K562 (cell line): ENCODE results near the gene SHANK2. TPM values are rescaled to one million over a fixed set of nuclear protein-coding genes. Genes with fewer than 3 reads are reported as not detected.

Experiments used
- ATAC-seq: fragments of 200-7000 bp; cut with Tn5 transposase; 3 replicates; pipeline ENCODE4 v1.9.1; 2020; ENCODE audit warnings: moderate library complexity
- BruUV-seq: library from RNA; stranded (reverse); fragments of 400-500 nt; replicated peaks from 2 replicates; lab custom pipeline; 2021; lab: Mats Ljungman, UMichigan
- CTCF ChIA-PET: fragments of 300-600 bp; formaldehyde crosslinking; extraction: SDS; loops from one replicate; lab custom pipeline; 2021; ENCODE audit warnings: low intra/inter-chr PET ratio; lab: Yijun Ruan, JAX
- POLR2A ChIA-PET: fragments of 300-600, 350-650 bp; sonication (Branson Sonifier 250); formaldehyde crosslinking; extraction: SDS; loops from one replicate; lab custom pipeline; 2021; ENCODE audit warnings: antibody characterized with exemption, inconsistent platforms; lab: Yijun Ruan, JAX
- DNase-seq, 4 experiments: peaks; one replicate each; pipeline versions ENCODE4 v3.0.0 to v3.0.0-alpha.2; 2011 to 2018; ENCODE audit warnings: low spot score in 3 of 4, mixed read lengths in 3 of 4; ENCODE audit errors: extremely low read depth in 1 of 4
- FAIRE-seq: peaks from 2 replicates; lab custom pipeline; 2011; peaks lifted over from hg19 to GRCh38; lab: Jason Lieb, UNC
- H2AFZ ChIP-seq: 2 replicates; pipeline ENCODE4 v1.6.0; 2011; ENCODE audit warnings: low read depth, low read length, control low read depth, inconsistent platforms
- H3K27ac ChIP-seq: fragments of 200-600 bp; 3 replicates; pipeline ENCODE4 v1.8.0; 2011; ENCODE audit warnings: low read depth, mild to moderate bottlenecking, control low read depth, inconsistent platforms, low read length, moderate library complexity, mixed read lengths; ENCODE audit errors: extremely low read depth
- H3K27me3 ChIP-seq, 2 experiments: fragments of 300-600 bp in 1 of 2; 2 replicates in 1 of 2; 3 replicates in 1 of 2; pipeline versions ENCODE4 v1.6.0 to v1.8.0; 2011; ENCODE audit warnings: inconsistent platforms in 2 of 2, low read length in 2 of 2, mild to moderate bottlenecking in 1 of 2, mixed read lengths in 1 of 2, moderate library complexity in 1 of 2; ENCODE audit not compliant: control insufficient read depth in 2 of 2, insufficient read depth in 2 of 2
- H3K36me3 ChIP-seq: fragments of 300-600 bp; 3 replicates; pipeline ENCODE4 v1.8.0; 2011; ENCODE audit warnings: mild to moderate bottlenecking, low read length, inconsistent platforms; ENCODE audit not compliant: control insufficient read depth, insufficient read depth
- H3K4me1 ChIP-seq, 2 experiments: fragments of 200-600 bp in 1 of 2; replicated peaks in 1 of 2; 2 replicates in 1 of 2; 3 replicates in 1 of 2; pipeline versions ENCODE4 v1.5.1 to v1.8.0; 2011; ENCODE audit warnings: inconsistent platforms in 2 of 2, low read length in 2 of 2, mild to moderate bottlenecking in 1 of 2, mixed read lengths in 1 of 2, moderate library complexity in 1 of 2; ENCODE audit not compliant: control insufficient read depth in 2 of 2, insufficient read depth in 2 of 2
- H3K4me2 ChIP-seq: 2 replicates; pipeline ENCODE4 v1.6.1; 2011; ENCODE audit warnings: low read length, control low read depth, inconsistent platforms, mixed read lengths; ENCODE audit not compliant: insufficient read depth
- H3K4me3 ChIP-seq: fragments of 200-600 bp; sonication (generic), shearing (Covaris generic); 2 replicates; pipeline ENCODE4 v1.5.1; 2016; ENCODE audit warnings: control low read depth, inconsistent platforms
- H3K79me2 ChIP-seq: fragments of 200-600 bp; 3 replicates; pipeline ENCODE4 v1.8.0; 2011; ENCODE audit warnings: low read length, inconsistent platforms; ENCODE audit not compliant: control insufficient read depth, insufficient read depth
- H3K9ac ChIP-seq, 2 experiments: 2 replicates each; pipeline versions ENCODE4 v1.6.0 to v1.6.1; 2011; ENCODE audit warnings: low read depth in 2 of 2, low read length in 2 of 2, control low read depth in 1 of 2, inconsistent platforms in 1 of 2, mild to moderate bottlenecking in 1 of 2, mixed read lengths in 1 of 2; ENCODE audit not compliant: insufficient read depth in 1 of 2
- H3K9me1 ChIP-seq: one replicate; pipeline ENCODE4 v1.6.0; 2011; ENCODE audit warnings: inconsistent platforms, mild to moderate bottlenecking, low read length, moderate library complexity; ENCODE audit not compliant: control insufficient read depth, insufficient read depth
- H3K9me3 ChIP-seq: replicated peaks from 2 replicates; pipeline ENCODE4 v1.5.1; 2011; ENCODE audit warnings: low read depth, low read length, inconsistent platforms; ENCODE audit not compliant: control insufficient read depth, insufficient read depth
- H4K20me1 ChIP-seq: replicated peaks from 2 replicates; pipeline ENCODE4 v1.6.1; 2011; ENCODE audit warnings: low read length, inconsistent platforms, mixed read lengths; ENCODE audit not compliant: control insufficient read depth, insufficient read depth
- EP400 ChIP-seq: fragments of 450-650 bp; IDR thresholded peaks from 2 replicates; pipeline ENCODE4 v1.6.1; 2017; ENCODE audit warnings: antibody characterized with exemption, mild to moderate bottlenecking, moderate library complexity
- HDAC3 ChIP-seq: fragments of 450-650 bp; IDR thresholded peaks from 2 replicates; pipeline ENCODE4 v1.6.1; 2018; ENCODE audit warnings: borderline replicate concordance, mild to moderate bottlenecking, moderate library complexity; ENCODE audit not compliant: partially characterized antibody
- KLF10 ChIP-seq: fragments of 250-450 bp; sonication (Bioruptor Pico); IDR thresholded peaks from 2 replicates; pipeline ENCODE4 v1.6.1; 2021; ENCODE audit warnings: matching md5 sums
- LARP7 ChIP-seq: fragments of 450-650 bp; IDR thresholded peaks from 2 replicates; pipeline ENCODE4 v1.6.1; 2016
- NFRKB ChIP-seq: fragments of 450-650 bp; IDR thresholded peaks from 2 replicates; pipeline ENCODE4 v1.6.1; 2016; ENCODE audit warnings: low read depth
- U2AF1 ChIP-seq: fragments of 200-400 bp; formaldehyde crosslinking; optimal IDR thresholded peaks from 2 replicates; pipeline ENCODE3; 2017; ENCODE audit warnings: mild to moderate bottlenecking, low read depth, low read length, moderate library complexity
- WGBS: fragments of 100-300 bp; shearing (Covaris generic); methylation state at CpG from one replicate; pipeline ENCODE4 v1.1.6; 2016; ENCODE audit warnings: low coverage, mixed read lengths; ENCODE audit not compliant: insufficient coverage; ENCODE audit errors: missing lambda C conversion rate; 5-methylcytosine and 5-hydroxymethylcytosine counted together
- in situ Hi-C: fragments of 300-500 bp; cut with MboI; formaldehyde crosslinking; loops from 4 replicates; pipeline ENCODE4 v1.15.0; 2018; ENCODE audit warnings: inconsistent platforms, mixed read lengths
- intact Hi-C: fragments of 100-400 bp; cut with micrococcal nuclease; formaldehyde crosslinking; loops from 2 replicates; pipeline ENCODE4 v1.14.2; 2022
- polyA plus RNA-seq, 8 experiments: library from polyadenylated mRNA; depleted of rRNA in 4 of 8; stranded (reverse) in 5 of 8; unstranded in 3 of 8; fragments of >200 nt; fragmentation: Nextera tagmentation in 2 of 8; fragmentation: Illumina TruSeq in 1 of 8; extraction: Ambion mirVana in 2 of 8; extraction: Trizol in 1 of 8; gene quantifications; 2 replicates each; pipeline versions ENCODE4 v1.2.1 to v1.2.3, GENCODE V29; 2011 to 2014; ENCODE audit warnings: inconsistent platforms in 1 of 8, missing spikeins in 1 of 8
- total RNA-seq, 7 experiments: library from RNA; depleted of rRNA in 6 of 7; stranded (reverse); fragments of >200 nt in 6 of 7; fragmentation: Illumina TruSeq in 2 of 7; extraction: Trizol in 2 of 7; gene quantifications; 2 replicates each; pipeline versions ENCODE4 v1.2.1 to v1.2.3, GENCODE V29; 2011 to 2021; ENCODE audit warnings: low replicate concordance in 1 of 7
- TF ChIP-seq, protein P1 (sequence below): fragments of 450-650 bp; formaldehyde crosslinking; IDR thresholded peaks from 2 replicates; pipeline ENCODE4 v1.4.0; 2020; ENCODE audit warnings: mild to moderate bottlenecking
- TF ChIP-seq, protein P2 (sequence below): fragments of 200-600 bp; sonication (generic); IDR thresholded peaks from one replicate; pipeline ENCODE4 v1.6.1; 2012; ENCODE audit warnings: mild to moderate bottlenecking, low read depth, low read length, inconsistent platforms

The SHANK2 gene
- total and polyA plus RNA-seq, 9 of the 15 experiments (the other 6 are each of a cell fraction or from before 2014, with no cell fraction given), result 0.04 to 0.07 TPM; not detected in 7

DNA sequence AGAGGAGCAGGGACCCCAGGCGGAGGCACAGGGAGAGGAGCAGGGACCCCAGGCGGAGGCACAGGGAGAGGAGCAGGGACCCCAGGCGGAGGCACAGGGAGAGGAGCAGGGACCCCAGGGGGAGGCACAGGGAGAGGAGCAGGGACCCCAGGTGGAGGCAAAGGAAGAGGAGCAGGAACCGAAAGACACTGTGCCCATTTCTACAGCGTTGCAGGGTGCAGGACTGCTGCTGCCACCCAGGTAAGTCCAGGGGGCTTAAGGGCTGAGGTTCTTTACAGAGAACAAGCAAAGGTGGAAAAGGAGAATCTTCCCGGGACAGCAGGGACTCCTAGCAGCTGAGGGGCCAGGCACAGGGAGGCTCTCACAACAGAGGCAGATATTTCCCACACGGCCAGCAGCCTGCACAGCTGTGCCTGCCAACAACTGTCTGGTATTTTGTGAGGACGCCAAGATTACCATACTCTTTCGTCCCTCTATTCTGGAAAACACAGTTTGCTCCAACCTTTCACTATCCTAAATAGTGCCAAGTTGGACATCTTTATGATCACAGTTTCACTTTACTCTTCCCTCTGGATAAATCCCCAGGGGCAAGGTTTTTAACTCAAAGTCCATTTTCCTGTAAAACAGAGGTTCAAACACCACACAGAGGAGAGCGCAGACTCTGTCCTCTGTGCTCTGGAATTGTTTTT lies 39.4 kb downstream of the SHANK2 start (continued):
- TF ChIP-seq, protein P1, sequence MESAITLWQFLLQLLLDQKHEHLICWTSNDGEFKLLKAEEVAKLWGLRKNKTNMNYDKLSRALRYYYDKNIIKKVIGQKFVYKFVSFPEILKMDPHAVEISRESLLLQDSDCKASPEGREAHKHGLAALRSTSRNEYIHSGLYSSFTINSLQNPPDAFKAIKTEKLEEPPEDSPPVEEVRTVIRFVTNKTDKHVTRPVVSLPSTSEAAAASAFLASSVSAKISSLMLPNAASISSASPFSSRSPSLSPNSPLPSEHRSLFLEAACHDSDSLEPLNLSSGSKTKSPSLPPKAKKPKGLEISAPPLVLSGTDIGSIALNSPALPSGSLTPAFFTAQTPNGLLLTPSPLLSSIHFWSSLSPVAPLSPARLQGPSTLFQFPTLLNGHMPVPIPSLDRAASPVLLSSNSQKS (CRISPR knock-in tag), result no peak

DNA sequence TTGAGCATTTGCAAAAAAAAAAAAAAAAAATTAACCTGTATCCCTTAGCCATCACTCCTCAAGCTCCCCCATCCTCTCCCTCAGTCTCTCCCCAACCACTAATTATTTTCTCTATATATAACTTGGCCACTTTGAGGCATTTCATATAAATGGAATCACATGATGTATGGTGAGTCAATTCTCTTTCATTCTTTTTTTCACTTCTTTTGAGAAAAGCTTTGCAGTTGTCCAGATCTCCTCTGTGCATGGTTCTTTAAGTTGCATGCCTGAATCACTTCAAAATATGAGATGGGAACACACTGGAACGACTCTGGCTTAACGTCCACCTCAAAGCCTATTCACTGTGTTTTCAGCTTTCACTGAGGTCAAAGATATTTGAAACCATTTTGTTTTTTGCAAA lies 40.7 kb downstream of the SHANK2 start:
- ATAC-seq (no peak), DNase-seq (no peak), FAIRE-seq (no peak)
- Histone ChIP-seq H3K9me3 (no peaks in the 10 kb centered on the region), H3K9ac (no peak overlapping the region), H3K27ac (no peak overlapping the region), H3K27me3 (peaks cover 0 to 14% of the 10 kb centered on the region in 2 experiments; a peak in 3 of 5 replicates), H3K36me3 (no peaks in the 10 kb centered on the region), H4K20me1 (peaks cover 6% of the 10 kb centered on the region; the same call in 1 of the 2 replicates), H3K79me2 (no peaks in the 10 kb centered on the region), H3K4me1 (no peaks in the 10 kb centered on the region), H3K4me3 (no peak overlapping the region), H2AFZ (no peak overlapping the region), H3K4me2 (no peak overlapping the region), H3K9me1 (no peaks in the 10 kb centered on the region)
- 0% methylated on average over 2 of the region's 2 CpGs for WGBS
- intact Hi-C loops, result no loop called here
- ChIA-PET POLR2A (no interaction called here), CTCF (no interaction called here)
- BruUV-seq, result no TSS peak
- in situ Hi-C loops, result no loop called here
- TF ChIP-seq HDAC3 (no peak), EP400 (no peak), KLF10 (CRISPR knock-in tag) (no peak), LARP7 (no peak), U2AF1 (no peak), NFRKB (no peak)
- TF ChIP-seq, protein P2, sequence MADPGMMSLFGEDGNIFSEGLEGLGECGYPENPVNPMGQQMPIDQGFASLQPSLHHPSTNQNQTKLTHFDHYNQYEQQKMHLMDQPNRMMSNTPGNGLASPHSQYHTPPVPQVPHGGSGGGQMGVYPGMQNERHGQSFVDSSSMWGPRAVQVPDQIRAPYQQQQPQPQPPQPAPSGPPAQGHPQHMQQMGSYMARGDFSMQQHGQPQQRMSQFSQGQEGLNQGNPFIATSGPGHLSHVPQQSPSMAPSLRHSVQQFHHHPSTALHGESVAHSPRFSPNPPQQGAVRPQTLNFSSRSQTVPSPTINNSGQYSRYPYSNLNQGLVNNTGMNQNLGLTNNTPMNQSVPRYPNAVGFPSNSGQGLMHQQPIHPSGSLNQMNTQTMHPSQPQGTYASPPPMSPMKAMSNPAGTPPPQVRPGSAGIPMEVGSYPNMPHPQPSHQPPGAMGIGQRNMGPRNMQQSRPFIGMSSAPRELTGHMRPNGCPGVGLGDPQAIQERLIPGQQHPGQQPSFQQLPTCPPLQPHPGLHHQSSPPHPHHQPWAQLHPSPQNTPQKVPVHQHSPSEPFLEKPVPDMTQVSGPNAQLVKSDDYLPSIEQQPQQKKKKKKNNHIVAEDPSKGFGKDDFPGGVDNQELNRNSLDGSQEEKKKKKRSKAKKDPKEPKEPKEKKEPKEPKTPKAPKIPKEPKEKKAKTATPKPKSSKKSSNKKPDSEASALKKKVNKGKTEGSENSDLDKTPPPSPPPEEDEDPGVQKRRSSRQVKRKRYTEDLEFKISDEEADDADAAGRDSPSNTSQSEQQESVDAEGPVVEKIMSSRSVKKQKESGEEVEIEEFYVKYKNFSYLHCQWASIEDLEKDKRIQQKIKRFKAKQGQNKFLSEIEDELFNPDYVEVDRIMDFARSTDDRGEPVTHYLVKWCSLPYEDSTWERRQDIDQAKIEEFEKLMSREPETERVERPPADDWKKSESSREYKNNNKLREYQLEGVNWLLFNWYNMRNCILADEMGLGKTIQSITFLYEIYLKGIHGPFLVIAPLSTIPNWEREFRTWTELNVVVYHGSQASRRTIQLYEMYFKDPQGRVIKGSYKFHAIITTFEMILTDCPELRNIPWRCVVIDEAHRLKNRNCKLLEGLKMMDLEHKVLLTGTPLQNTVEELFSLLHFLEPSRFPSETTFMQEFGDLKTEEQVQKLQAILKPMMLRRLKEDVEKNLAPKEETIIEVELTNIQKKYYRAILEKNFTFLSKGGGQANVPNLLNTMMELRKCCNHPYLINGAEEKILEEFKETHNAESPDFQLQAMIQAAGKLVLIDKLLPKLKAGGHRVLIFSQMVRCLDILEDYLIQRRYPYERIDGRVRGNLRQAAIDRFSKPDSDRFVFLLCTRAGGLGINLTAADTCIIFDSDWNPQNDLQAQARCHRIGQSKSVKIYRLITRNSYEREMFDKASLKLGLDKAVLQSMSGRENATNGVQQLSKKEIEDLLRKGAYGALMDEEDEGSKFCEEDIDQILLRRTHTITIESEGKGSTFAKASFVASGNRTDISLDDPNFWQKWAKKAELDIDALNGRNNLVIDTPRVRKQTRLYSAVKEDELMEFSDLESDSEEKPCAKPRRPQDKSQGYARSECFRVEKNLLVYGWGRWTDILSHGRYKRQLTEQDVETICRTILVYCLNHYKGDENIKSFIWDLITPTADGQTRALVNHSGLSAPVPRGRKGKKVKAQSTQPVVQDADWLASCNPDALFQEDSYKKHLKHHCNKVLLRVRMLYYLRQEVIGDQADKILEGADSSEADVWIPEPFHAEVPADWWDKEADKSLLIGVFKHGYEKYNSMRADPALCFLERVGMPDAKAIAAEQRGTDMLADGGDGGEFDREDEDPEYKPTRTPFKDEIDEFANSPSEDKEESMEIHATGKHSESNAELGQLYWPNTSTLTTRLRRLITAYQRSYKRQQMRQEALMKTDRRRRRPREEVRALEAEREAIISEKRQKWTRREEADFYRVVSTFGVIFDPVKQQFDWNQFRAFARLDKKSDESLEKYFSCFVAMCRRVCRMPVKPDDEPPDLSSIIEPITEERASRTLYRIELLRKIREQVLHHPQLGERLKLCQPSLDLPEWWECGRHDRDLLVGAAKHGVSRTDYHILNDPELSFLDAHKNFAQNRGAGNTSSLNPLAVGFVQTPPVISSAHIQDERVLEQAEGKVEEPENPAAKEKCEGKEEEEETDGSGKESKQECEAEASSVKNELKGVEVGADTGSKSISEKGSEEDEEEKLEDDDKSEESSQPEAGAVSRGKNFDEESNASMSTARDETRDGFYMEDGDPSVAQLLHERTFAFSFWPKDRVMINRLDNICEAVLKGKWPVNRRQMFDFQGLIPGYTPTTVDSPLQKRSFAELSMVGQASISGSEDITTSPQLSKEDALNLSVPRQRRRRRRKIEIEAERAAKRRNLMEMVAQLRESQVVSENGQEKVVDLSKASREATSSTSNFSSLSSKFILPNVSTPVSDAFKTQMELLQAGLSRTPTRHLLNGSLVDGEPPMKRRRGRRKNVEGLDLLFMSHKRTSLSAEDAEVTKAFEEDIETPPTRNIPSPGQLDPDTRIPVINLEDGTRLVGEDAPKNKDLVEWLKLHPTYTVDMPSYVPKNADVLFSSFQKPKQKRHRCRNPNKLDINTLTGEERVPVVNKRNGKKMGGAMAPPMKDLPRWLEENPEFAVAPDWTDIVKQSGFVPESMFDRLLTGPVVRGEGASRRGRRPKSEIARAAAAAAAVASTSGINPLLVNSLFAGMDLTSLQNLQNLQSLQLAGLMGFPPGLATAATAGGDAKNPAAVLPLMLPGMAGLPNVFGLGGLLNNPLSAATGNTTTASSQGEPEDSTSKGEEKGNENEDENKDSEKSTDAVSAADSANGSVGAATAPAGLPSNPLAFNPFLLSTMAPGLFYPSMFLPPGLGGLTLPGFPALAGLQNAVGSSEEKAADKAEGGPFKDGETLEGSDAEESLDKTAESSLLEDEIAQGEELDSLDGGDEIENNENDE, result no peak
